ENCODE data around the gene ATP8B2. TPM values are rescaled to one million over a fixed set of nuclear protein-coding genes. Genes with fewer than 3 reads are reported as not detected.
A peak's percentile ranks its signal among the peaks of the same experiment; 100 is the strongest.
"Not testable (repeated sequence)": the region's sequence is repeated elsewhere in the genome, so short reads cannot be mapped to it uniquely, and the experiment has no call there.

The ATP8B2 gene
- total RNA-seq, result 100 to 1,000 TPM in 1 of 4 donors, 10 to 100 TPM in 3; 61.6 to 106 (median 76.4) TPM

GRCh38 chr1:154324669-154325582 lies at the start of gene ATP8B2:
TSS of gene ATP8B2 (plus strand) at chr1:154325525. CDS start at chr1:154328142, 2,617 bp downstream.
- Histone ChIP-seq H3K27ac (peak within 1 kb of the TSS; percentile 60 to 85 (median 83)), H3K4me3 (replicated peaks in 1 of 3) (peak within 1 kb of the TSS in 2 of 3 donors; percentile 71 to 88), H3K27me3 (no peaks in the 10 kb centered on the region), H3K36me3 (no peaks in the 10 kb centered on the region), H3K9me3 (no peaks in the 10 kb centered on the region), H3K4me1 (peaks cover 31 to 33% of the 10 kb centered on the region in 2 donors)
- intact Hi-C loops (cut with DNase I), result no loop called here
- peak; percentile 64 to 79 for DNase-seq
- WGBS, 2 donors, result 1% methylated on average over 38 to 51 of the region's 56 CpGs
- TF ChIP-seq POLR2A (IDR thresholded peaks at IDR 0.05), result peak in 1 of 2 donors; percentile 14
- TF ChIP-seq, protein P1, sequence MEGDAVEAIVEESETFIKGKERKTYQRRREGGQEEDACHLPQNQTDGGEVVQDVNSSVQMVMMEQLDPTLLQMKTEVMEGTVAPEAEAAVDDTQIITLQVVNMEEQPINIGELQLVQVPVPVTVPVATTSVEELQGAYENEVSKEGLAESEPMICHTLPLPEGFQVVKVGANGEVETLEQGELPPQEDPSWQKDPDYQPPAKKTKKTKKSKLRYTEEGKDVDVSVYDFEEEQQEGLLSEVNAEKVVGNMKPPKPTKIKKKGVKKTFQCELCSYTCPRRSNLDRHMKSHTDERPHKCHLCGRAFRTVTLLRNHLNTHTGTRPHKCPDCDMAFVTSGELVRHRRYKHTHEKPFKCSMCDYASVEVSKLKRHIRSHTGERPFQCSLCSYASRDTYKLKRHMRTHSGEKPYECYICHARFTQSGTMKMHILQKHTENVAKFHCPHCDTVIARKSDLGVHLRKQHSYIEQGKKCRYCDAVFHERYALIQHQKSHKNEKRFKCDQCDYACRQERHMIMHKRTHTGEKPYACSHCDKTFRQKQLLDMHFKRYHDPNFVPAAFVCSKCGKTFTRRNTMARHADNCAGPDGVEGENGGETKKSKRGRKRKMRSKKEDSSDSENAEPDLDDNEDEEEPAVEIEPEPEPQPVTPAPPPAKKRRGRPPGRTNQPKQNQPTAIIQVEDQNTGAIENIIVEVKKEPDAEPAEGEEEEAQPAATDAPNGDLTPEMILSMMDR (IDR thresholded peaks at IDR 0.05), result peak; percentile 71 to 93 (median 88)

GRCh38 chr1:154276797-154277196 lies 48.5 kb upstream of the ATP8B2 start:
- H3K36me3 ChIP-seq, result peaks cover 7 to 8% of the 10 kb centered on the region in 2 donors
- no peaks in the 10 kb centered on the region for H3K9me3 ChIP-seq
- no peak for TF ChIP-seq POLR2A (IDR thresholded peaks at IDR 0.05)
- TF ChIP-seq, protein P1 (IDR thresholded peaks at IDR 0.05), result no peak
- WGBS, 2 donors, result 86 to 90% methylated on average over 7 of the region's 7 CpGs
- DNase-seq, result no peak
- intact Hi-C loops (cut with DNase I), result no loop called here
- H3K4me3 ChIP-seq (replicated peaks in 1 of 3), result no peak overlapping the region
- H3K4me1 ChIP-seq, result peaks cover 6 to 10% of the 10 kb centered on the region in 2 donors
- H3K27me3 ChIP-seq, result no peaks in the 10 kb centered on the region
- no peak overlapping the region for H3K27ac ChIP-seq

- intact Hi-C loops (cut with DNase I); DNase-seq: not testable (repeated sequence)
- 90% methylated on average over 9 of the region's 30 CpGs; no CpG with 5 or more reads in 1 of the 2 donors for WGBS, 2 donors
Measured at GRCh38 chr1:154287591-154287990, 37.7 kb upstream of the ATP8B2 start.

DNA sequence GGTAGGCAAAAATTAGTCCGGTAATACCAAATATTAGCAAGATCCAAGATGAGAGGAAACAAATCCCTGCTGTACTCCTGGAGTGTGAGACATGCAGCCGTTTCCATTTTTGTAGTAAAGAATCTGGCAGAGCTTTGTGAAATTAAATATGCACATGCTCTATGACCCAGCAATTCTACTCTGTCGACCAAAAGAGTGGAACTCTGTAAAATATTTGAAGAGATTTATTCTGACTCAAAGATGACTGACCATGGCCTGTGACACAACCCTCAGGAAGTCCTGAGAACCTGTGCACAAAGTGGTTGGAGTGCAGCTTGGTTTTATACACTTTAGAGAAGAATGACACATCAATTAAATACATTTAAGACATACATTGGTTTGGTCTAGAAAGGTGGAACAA lies 36.7 kb upstream of the ATP8B2 start:
- intact Hi-C loops (cut with DNase I), result no loop called here
- Histone ChIP-seq H3K4me1 (no peaks in the 10 kb centered on the region), H3K27ac (no peak overlapping the region), H3K9me3 (no peaks in the 10 kb centered on the region), H3K27me3 (no peaks in the 10 kb centered on the region), H3K36me3 (no peaks in the 10 kb centered on the region), H3K4me3 (replicated peaks in 1 of 3) (no peak overlapping the region)
- WGBS, 2 donors, result 62 to 76% methylated on average over 3 of the region's 3 CpGs
- no peak for DNase-seq
- no peak for TF ChIP-seq POLR2A (IDR thresholded peaks at IDR 0.05)
- TF ChIP-seq, protein P1 (IDR thresholded peaks at IDR 0.05), result no peak

More at GRCh38 chr1:154287591-154287990, 37.7 kb upstream of the ATP8B2 start:
- not testable (repeated sequence) for H3K27ac ChIP-seq; H3K4me3 ChIP-seq (replicated peaks in 1 of 3); H3K27me3 ChIP-seq; H3K4me1 ChIP-seq; H3K36me3 ChIP-seq; H3K9me3 ChIP-seq

- Histone ChIP-seq H3K27ac (no peak overlapping the region), H3K4me3 (replicated peaks in 1 of 3) (no peak overlapping the region), H3K36me3 (no peaks in the 10 kb centered on the region), H3K4me1 (no peaks in the 10 kb centered on the region), H3K9me3 (no peaks in the 10 kb centered on the region), H3K27me3 (no peaks in the 10 kb centered on the region)
- TF ChIP-seq POLR2A (IDR thresholded peaks at IDR 0.05), result no peak
- TF ChIP-seq, protein P1 (IDR thresholded peaks at IDR 0.05), result no peak
- DNase-seq, result no peak
- intact Hi-C loops (cut with DNase I), result no loop called here
- WGBS, 2 donors, result 88 to 89% methylated on average over 1 of the region's 1 CpG
Measured at GRCh38 chr1:154290921-154291320, 34.4 kb upstream of the ATP8B2 start.

Data from thyroid gland (tissue), 4 donors.